WTC11 (cell line): Measurements from ENCODE around the gene NFIC. TPM values are rescaled to one million over a fixed set of nuclear protein-coding genes. Genes with fewer than 3 reads are reported as not detected.

Experiments
- ATAC-seq: fragments of 200-7000 bp; cut with Tn5 transposase; 2 replicates; pipeline ENCODE4 v1.10.0; 2021; ENCODE audit warnings: mild to moderate bottlenecking, moderate library complexity
- CTCF ChIA-PET: fragments of 300-600 bp; sonication (Branson Sonifier 250); formaldehyde crosslinking; loops from one replicate; lab custom pipeline; 2021; ENCODE audit warnings: antibody characterized with exemption; lab: Charles Lee
- POLR2A ChIA-PET: fragments of 350-600 bp; sonication (Branson Sonifier 250); formaldehyde crosslinking; loops from one replicate; lab custom pipeline; 2021; ENCODE audit warnings: antibody characterized with exemption; lab: Charles Lee
- DNase-seq: peaks from one replicate; pipeline ENCODE4 v3.0.0; 2021; ENCODE audit warnings: low spot score
- H3K27ac Mint-ChIP-seq: 2 replicates; pipeline ENCODE4 v1.8.0; 2021; ENCODE audit warnings: mixed read lengths
- H3K27me3 Mint-ChIP-seq: 2 replicates; pipeline ENCODE4 v1.8.0; 2021; ENCODE audit warnings: low read depth, mild to moderate bottlenecking, moderate library complexity, mixed read lengths
- H3K36me3 Mint-ChIP-seq: 2 replicates; pipeline ENCODE4 v1.8.0; 2021; ENCODE audit warnings: mixed read lengths
- H3K4me1 Mint-ChIP-seq: 2 replicates; pipeline ENCODE4 v1.8.0; 2022; ENCODE audit warnings: mixed read lengths
- H3K4me3 Mint-ChIP-seq: 2 replicates; pipeline ENCODE4 v1.8.0; 2021; ENCODE audit warnings: mild to moderate bottlenecking, moderate library complexity, mixed read lengths
- H3K9me3 Mint-ChIP-seq: 2 replicates; pipeline ENCODE4 v1.8.0; 2021; ENCODE audit warnings: mixed read lengths
- CREB1 ChIP-seq: sonication (generic); formaldehyde crosslinking; IDR thresholded peaks from 2 replicates; pipeline ENCODE4 v1.8.0; 2023; ENCODE audit warnings: mild to moderate bottlenecking, missing genetic modification reagents
- CREM ChIP-seq: sonication (generic); formaldehyde crosslinking; IDR thresholded peaks from 2 replicates; pipeline ENCODE4 v1.8.1; 2022; ENCODE audit warnings: mild to moderate bottlenecking, missing genetic modification reagents, moderate library complexity
- FOXJ3 ChIP-seq: sonication (generic); formaldehyde crosslinking; IDR thresholded peaks from 2 replicates; pipeline ENCODE4 v1.9.0; 2021; ENCODE audit warnings: missing genetic modification reagents, mild to moderate bottlenecking, borderline replicate concordance
- GABPB1 ChIP-seq: sonication (generic); formaldehyde crosslinking; IDR thresholded peaks from 2 replicates; pipeline ENCODE4 v1.8.1; 2023; ENCODE audit warnings: mild to moderate bottlenecking, missing genetic modification reagents
- NFE2L1 ChIP-seq: sonication (generic); formaldehyde crosslinking; IDR thresholded peaks from 2 replicates; pipeline ENCODE4 v1.8.1; 2023; ENCODE audit warnings: missing genetic modification reagents
- NR3C1 ChIP-seq: sonication (generic); formaldehyde crosslinking; conservative IDR thresholded peaks from 2 replicates; pipeline ENCODE4 v1.8.1; 2023; ENCODE audit warnings: low read depth, mild to moderate bottlenecking, missing genetic modification reagents
- PRRX2 ChIP-seq: fragments of 250-450 bp; sonication (Bioruptor Pico); IDR thresholded peaks from 2 replicates; pipeline ENCODE4 v1.8.0; 2021; ENCODE audit warnings: mild to moderate bottlenecking
- SMAD4 ChIP-seq: sonication (generic); formaldehyde crosslinking; IDR thresholded peaks from 2 replicates; pipeline ENCODE4 v1.8.0; 2022; ENCODE audit warnings: mild to moderate bottlenecking, missing genetic modification reagents
- total RNA-seq: library from RNA; stranded (reverse); gene quantifications from 3 replicates; pipeline ENCODE4 v1.2.3, GENCODE V29; 2021
- TF ChIP-seq, protein P1 (sequence below): sonication (generic); formaldehyde crosslinking; IDR thresholded peaks from 2 replicates; pipeline ENCODE4 v1.8.0; 2022; ENCODE audit warnings: missing genetic modification reagents
- TF ChIP-seq, protein P2 (sequence below): sonication (generic); formaldehyde crosslinking; IDR thresholded peaks from 2 replicates; pipeline ENCODE4 v1.8.1; 2023; ENCODE audit warnings: mild to moderate bottlenecking, missing genetic modification reagents, moderate library complexity
- TF ChIP-seq, protein P3 (sequence below): fragments of 250-450 bp; sonication (Bioruptor Pico); IDR thresholded peaks from 2 replicates; pipeline ENCODE4 v2.1.2; 2022; ENCODE audit warnings: mild to moderate bottlenecking, moderate library complexity
- TF ChIP-seq, protein P4 (sequence below): sonication (generic); formaldehyde crosslinking; IDR thresholded peaks from 2 replicates; pipeline ENCODE4 v1.8.1; 2022; ENCODE audit warnings: mild to moderate bottlenecking, moderate library complexity, missing genetic modification reagents
- TF ChIP-seq, protein P5 (sequence below): sonication (generic); formaldehyde crosslinking; IDR thresholded peaks from 2 replicates; pipeline ENCODE4 v1.8.1; 2022; ENCODE audit warnings: low read depth, missing genetic modification reagents, borderline replicate concordance
- TF ChIP-seq, protein P6 (sequence below): fragments of 250-450 bp; sonication (Bioruptor Pico); IDR thresholded peaks from 2 replicates; pipeline ENCODE4 v1.9.0; 2021; ENCODE audit warnings: mild to moderate bottlenecking, borderline replicate concordance
- TF ChIP-seq, protein P7 (sequence below): sonication (generic); formaldehyde crosslinking; IDR thresholded peaks from 2 replicates; pipeline ENCODE4 v1.8.1; 2022; ENCODE audit warnings: missing genetic modification reagents, borderline replicate concordance

Gene NFIC
- total RNA-seq, 1 experiment from 2014 or later, result 3.5 TPM

DNA sequence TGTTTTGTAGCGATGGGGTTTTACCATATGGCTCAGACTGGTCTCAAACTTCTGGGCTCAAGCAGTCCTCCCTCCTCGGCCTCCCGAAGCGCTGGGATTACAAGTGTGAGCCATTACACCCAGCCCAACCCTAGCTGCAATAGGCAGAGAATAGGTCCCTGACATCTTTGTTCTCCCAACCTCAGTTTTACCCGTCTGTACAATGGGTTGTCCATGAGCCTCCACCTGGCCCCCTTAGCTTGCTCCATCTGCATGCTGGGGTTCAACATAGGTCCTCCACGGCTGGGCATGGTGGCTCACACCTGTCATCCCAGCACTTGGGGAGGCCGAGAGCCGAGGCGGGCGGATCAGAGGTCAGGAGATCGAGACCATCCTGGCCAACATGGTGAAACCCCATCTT, 14.4 kb downstream of the NFIC start:
- Mint-ChIP-seq H3K4me1 (peaks cover 6% of the 10 kb centered on the region; the same call in 1 of the 2 replicates), H3K36me3 (no peaks in the 10 kb centered on the region)
- CTCF ChIA-PET, result interaction anchor here (1.2 to 1.5 kb wide), 2 partner anchors 76 to 106 kb away, joined by 3 read pairs; no protein-coding TSS in a partner anchor
- TF ChIP-seq SMAD4 (CRISPR knock-in tag) (no peak), NR3C1 (CRISPR knock-in tag) (no peak), FOXJ3 (CRISPR knock-in tag) (no peak), CREB1 (CRISPR knock-in tag) (no peak), NFE2L1 (CRISPR knock-in tag) (no peak), GABPB1 (CRISPR knock-in tag) (no peak), PRRX2 (CRISPR knock-in tag) (no peak), CREM (CRISPR knock-in tag) (no peak)
- TF ChIP-seq, protein P1, sequence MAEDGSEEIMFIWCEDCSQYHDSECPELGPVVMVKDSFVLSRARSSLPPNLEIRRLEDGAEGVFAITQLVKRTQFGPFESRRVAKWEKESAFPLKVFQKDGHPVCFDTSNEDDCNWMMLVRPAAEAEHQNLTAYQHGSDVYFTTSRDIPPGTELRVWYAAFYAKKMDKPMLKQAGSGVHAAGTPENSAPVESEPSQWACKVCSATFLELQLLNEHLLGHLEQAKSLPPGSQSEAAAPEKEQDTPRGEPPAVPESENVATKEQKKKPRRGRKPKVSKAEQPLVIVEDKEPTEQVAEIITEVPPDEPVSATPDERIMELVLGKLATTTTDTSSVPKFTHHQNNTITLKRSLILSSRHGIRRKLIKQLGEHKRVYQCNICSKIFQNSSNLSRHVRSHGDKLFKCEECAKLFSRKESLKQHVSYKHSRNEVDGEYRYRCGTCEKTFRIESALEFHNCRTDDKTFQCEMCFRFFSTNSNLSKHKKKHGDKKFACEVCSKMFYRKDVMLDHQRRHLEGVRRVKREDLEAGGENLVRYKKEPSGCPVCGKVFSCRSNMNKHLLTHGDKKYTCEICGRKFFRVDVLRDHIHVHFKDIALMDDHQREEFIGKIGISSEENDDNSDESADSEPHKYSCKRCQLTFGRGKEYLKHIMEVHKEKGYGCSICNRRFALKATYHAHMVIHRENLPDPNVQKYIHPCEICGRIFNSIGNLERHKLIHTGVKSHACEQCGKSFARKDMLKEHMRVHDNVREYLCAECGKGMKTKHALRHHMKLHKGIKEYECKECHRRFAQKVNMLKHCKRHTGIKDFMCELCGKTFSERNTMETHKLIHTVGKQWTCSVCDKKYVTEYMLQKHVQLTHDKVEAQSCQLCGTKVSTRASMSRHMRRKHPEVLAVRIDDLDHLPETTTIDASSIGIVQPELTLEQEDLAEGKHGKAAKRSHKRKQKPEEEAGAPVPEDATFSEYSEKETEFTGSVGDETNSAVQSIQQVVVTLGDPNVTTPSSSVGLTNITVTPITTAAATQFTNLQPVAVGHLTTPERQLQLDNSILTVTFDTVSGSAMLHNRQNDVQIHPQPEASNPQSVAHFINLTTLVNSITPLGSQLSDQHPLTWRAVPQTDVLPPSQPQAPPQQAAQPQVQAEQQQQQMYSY (CRISPR knock-in tag), result no peak
- TF ChIP-seq, protein P2, sequence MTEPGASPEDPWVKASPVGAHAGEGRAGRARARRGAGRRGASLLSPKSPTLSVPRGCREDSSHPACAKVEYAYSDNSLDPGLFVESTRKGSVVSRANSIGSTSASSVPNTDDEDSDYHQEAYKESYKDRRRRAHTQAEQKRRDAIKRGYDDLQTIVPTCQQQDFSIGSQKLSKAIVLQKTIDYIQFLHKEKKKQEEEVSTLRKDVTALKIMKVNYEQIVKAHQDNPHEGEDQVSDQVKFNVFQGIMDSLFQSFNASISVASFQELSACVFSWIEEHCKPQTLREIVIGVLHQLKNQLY (CRISPR knock-in tag), result no peak
- TF ChIP-seq, protein P3, sequence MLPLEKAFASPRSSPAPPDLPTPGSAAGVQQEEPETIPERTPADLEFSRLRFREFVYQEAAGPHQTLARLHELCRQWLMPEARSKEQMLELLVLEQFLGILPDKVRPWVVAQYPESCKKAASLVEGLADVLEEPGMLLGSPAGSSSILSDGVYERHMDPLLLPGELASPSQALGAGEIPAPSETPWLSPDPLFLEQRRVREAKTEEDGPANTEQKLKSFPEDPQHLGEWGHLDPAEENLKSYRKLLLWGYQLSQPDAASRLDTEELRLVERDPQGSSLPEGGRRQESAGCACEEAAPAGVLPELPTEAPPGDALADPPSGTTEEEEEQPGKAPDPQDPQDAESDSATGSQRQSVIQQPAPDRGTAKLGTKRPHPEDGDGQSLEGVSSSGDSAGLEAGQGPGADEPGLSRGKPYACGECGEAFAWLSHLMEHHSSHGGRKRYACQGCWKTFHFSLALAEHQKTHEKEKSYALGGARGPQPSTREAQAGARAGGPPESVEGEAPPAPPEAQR (CRISPR knock-in tag), result no peak
- TF ChIP-seq, protein P4, sequence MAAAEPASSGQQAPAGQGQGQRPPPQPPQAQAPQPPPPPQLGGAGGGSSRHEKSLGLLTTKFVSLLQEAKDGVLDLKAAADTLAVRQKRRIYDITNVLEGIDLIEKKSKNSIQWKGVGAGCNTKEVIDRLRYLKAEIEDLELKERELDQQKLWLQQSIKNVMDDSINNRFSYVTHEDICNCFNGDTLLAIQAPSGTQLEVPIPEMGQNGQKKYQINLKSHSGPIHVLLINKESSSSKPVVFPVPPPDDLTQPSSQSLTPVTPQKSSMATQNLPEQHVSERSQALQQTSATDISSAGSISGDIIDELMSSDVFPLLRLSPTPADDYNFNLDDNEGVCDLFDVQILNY (CRISPR knock-in tag), result no peak
- TF ChIP-seq, protein P5, sequence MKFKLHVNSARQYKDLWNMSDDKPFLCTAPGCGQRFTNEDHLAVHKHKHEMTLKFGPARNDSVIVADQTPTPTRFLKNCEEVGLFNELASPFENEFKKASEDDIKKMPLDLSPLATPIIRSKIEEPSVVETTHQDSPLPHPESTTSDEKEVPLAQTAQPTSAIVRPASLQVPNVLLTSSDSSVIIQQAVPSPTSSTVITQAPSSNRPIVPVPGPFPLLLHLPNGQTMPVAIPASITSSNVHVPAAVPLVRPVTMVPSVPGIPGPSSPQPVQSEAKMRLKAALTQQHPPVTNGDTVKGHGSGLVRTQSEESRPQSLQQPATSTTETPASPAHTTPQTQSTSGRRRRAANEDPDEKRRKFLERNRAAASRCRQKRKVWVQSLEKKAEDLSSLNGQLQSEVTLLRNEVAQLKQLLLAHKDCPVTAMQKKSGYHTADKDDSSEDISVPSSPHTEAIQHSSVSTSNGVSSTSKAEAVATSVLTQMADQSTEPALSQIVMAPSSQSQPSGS, result no peak
- TF ChIP-seq, protein P6, sequence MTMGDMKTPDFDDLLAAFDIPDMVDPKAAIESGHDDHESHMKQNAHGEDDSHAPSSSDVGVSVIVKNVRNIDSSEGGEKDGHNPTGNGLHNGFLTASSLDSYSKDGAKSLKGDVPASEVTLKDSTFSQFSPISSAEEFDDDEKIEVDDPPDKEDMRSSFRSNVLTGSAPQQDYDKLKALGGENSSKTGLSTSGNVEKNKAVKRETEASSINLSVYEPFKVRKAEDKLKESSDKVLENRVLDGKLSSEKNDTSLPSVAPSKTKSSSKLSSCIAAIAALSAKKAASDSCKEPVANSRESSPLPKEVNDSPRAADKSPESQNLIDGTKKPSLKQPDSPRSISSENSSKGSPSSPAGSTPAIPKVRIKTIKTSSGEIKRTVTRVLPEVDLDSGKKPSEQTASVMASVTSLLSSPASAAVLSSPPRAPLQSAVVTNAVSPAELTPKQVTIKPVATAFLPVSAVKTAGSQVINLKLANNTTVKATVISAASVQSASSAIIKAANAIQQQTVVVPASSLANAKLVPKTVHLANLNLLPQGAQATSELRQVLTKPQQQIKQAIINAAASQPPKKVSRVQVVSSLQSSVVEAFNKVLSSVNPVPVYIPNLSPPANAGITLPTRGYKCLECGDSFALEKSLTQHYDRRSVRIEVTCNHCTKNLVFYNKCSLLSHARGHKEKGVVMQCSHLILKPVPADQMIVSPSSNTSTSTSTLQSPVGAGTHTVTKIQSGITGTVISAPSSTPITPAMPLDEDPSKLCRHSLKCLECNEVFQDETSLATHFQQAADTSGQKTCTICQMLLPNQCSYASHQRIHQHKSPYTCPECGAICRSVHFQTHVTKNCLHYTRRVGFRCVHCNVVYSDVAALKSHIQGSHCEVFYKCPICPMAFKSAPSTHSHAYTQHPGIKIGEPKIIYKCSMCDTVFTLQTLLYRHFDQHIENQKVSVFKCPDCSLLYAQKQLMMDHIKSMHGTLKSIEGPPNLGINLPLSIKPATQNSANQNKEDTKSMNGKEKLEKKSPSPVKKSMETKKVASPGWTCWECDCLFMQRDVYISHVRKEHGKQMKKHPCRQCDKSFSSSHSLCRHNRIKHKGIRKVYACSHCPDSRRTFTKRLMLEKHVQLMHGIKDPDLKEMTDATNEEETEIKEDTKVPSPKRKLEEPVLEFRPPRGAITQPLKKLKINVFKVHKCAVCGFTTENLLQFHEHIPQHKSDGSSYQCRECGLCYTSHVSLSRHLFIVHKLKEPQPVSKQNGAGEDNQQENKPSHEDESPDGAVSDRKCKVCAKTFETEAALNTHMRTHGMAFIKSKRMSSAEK (CRISPR knock-in tag), result no peak
- TF ChIP-seq, protein P7, sequence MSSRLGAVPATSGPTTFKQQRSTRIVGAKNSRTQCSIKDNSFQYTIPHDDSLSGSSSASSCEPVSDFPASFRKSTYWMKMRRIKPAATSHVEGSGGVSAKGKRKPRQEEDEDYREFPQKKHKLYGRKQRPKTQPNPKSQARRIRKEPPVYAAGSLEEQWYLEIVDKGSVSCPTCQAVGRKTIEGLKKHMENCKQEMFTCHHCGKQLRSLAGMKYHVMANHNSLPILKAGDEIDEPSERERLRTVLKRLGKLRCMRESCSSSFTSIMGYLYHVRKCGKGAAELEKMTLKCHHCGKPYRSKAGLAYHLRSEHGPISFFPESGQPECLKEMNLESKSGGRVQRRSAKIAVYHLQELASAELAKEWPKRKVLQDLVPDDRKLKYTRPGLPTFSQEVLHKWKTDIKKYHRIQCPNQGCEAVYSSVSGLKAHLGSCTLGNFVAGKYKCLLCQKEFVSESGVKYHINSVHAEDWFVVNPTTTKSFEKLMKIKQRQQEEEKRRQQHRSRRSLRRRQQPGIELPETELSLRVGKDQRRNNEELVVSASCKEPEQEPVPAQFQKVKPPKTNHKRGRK (CRISPR knock-in tag), result no peak
- TF ChIP-seq, all 79 proteins: peak for 0
- no peak for DNase-seq
- H3K27me3 Mint-ChIP-seq, result peaks cover 2% of the 10 kb centered on the region; the same call in 1 of the 2 replicates
- POLR2A ChIA-PET, result interaction anchor here (0.7 kb wide), 1 partner anchor 48 kb away, joined by 4 read pairs; no protein-coding TSS in a partner anchor
- no peaks in the 10 kb centered on the region for H3K9me3 Mint-ChIP-seq
- ATAC-seq, result no peak
- no peak overlapping the region for H3K4me3 Mint-ChIP-seq
- H3K27ac Mint-ChIP-seq, result no peak overlapping the region
